ENCODE measurements around the gene IGF2BP2. TPM values are rescaled to one million over a fixed set of nuclear protein-coding genes. Genes with fewer than 3 reads are reported as not detected.

The IGF2BP2 gene
- total and polyA plus RNA-seq, 2 of the 13 experiments (the other 11 are each of a cell fraction or from before 2014, with no cell fraction given) = 6.5 to 46.0 TPM

DNA sequence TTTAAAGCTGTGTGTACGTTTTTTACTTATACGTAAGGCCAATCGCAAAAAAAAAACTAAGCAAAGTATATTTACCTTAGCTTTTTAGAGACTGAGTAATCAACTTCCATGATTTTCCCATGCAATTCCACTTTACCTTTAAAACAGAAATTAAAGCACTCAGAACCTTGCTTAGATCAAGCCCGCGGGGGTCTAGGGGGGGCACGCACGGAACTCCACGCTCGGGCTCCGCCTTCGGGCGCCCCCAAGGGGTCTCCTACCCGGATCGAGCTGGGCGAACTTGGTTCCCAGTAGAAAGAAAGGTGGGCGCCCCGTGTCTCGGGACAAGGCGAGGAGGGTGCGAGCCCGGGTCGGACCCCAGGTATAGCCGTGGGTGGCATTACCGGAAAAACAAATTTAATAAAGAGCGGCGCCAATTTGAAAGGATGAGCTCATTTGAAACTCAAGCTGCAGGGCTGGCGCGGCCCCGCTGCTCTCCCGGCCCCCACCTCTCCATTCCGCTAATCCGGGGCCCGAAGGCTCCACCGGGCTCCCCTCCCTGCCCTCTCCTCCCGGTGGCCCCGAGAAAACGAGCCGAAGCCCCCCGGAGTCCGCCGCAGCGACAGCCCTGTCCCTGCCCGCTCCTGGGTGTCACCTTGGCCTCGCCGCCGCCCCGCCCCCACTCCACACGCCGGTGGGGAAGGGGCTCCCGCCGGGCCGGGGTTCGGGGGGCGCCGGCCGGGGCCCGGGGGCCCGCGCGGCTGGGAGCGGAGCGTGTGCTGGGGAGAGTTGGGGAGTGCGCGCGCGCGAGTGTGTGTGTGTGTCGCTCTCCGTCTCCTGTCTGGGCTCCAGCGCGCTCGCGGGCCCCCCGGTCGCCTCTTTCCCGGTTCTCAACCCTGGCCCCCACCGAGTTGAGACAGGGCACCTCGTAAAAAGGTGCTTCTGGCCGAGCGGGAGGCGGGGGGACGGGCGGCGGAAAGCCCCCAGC lies 1.5 kb downstream of the IGF2BP2 start (continued):
- TF ChIP-seq, protein P1, sequence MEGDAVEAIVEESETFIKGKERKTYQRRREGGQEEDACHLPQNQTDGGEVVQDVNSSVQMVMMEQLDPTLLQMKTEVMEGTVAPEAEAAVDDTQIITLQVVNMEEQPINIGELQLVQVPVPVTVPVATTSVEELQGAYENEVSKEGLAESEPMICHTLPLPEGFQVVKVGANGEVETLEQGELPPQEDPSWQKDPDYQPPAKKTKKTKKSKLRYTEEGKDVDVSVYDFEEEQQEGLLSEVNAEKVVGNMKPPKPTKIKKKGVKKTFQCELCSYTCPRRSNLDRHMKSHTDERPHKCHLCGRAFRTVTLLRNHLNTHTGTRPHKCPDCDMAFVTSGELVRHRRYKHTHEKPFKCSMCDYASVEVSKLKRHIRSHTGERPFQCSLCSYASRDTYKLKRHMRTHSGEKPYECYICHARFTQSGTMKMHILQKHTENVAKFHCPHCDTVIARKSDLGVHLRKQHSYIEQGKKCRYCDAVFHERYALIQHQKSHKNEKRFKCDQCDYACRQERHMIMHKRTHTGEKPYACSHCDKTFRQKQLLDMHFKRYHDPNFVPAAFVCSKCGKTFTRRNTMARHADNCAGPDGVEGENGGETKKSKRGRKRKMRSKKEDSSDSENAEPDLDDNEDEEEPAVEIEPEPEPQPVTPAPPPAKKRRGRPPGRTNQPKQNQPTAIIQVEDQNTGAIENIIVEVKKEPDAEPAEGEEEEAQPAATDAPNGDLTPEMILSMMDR (CRISPR knock-in tag; IDR thresholded peaks at IDR 0.05) = peak; percentile 36
- peak; percentile 76 for TF ChIP-seq RBFOX2 (IDR thresholded peaks at IDR 0.05; ENCODE audit: low read depth, low read length)
- TF ChIP-seq CCDC6 (CRISPR knock-in tag; IDR thresholded peaks at IDR 0.05) = 0 out of 2 replicates have a peak, but pooled peaks have one; percentile 45
- TF ChIP-seq SRSF1 (optimal IDR thresholded peaks at IDR 0.05; ENCODE audit: low read depth, low read length) = peak; percentile 48
- TF ChIP-seq, protein P2, sequence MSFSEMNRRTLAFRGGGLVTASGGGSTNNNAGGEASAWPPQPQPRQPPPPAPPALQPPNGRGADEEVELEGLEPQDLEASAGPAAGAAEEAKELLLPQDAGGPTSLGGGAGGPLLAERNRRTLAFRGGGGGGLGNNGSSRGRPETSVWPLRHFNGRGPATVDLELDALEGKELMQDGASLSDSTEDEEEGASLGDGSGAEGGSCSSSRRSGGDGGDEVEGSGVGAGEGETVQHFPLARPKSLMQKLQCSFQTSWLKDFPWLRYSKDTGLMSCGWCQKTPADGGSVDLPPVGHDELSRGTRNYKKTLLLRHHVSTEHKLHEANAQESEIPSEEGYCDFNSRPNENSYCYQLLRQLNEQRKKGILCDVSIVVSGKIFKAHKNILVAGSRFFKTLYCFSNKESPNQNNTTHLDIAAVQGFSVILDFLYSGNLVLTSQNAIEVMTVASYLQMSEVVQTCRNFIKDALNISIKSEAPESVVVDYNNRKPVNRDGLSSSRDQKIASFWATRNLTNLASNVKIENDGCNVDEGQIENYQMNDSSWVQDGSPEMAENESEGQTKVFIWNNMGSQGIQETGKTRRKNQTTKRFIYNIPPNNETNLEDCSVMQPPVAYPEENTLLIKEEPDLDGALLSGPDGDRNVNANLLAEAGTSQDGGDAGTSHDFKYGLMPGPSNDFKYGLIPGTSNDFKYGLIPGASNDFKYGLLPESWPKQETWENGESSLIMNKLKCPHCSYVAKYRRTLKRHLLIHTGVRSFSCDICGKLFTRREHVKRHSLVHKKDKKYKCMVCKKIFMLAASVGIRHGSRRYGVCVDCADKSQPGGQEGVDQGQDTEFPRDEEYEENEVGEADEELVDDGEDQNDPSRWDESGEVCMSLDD (CRISPR knock-in tag; IDR thresholded peaks at IDR 0.05; ENCODE audit: borderline replicate concordance) = 0 out of 2 replicates have a peak, but pooled peaks have one; percentile 38
- TF ChIP-seq NFIB (CRISPR knock-in tag; IDR thresholded peaks at IDR 0.05; ENCODE audit: borderline replicate concordance) = no peak
- peak; percentile 61 for TF ChIP-seq PHF8 (CRISPR knock-in tag; IDR thresholded peaks at IDR 0.05)
- TF ChIP-seq, protein P3, sequence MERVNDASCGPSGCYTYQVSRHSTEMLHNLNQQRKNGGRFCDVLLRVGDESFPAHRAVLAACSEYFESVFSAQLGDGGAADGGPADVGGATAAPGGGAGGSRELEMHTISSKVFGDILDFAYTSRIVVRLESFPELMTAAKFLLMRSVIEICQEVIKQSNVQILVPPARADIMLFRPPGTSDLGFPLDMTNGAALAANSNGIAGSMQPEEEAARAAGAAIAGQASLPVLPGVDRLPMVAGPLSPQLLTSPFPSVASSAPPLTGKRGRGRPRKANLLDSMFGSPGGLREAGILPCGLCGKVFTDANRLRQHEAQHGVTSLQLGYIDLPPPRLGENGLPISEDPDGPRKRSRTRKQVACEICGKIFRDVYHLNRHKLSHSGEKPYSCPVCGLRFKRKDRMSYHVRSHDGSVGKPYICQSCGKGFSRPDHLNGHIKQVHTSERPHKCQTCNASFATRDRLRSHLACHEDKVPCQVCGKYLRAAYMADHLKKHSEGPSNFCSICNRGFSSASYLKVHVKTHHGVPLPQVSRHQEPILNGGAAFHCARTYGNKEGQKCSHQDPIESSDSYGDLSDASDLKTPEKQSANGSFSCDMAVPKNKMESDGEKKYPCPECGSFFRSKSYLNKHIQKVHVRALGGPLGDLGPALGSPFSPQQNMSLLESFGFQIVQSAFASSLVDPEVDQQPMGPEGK (CRISPR knock-in tag; IDR thresholded peaks at IDR 0.05) = peak; percentile 86
- TF ChIP-seq TOPORS (CRISPR knock-in tag; IDR thresholded peaks at IDR 0.05) = no peak
- TF ChIP-seq, protein P4, sequence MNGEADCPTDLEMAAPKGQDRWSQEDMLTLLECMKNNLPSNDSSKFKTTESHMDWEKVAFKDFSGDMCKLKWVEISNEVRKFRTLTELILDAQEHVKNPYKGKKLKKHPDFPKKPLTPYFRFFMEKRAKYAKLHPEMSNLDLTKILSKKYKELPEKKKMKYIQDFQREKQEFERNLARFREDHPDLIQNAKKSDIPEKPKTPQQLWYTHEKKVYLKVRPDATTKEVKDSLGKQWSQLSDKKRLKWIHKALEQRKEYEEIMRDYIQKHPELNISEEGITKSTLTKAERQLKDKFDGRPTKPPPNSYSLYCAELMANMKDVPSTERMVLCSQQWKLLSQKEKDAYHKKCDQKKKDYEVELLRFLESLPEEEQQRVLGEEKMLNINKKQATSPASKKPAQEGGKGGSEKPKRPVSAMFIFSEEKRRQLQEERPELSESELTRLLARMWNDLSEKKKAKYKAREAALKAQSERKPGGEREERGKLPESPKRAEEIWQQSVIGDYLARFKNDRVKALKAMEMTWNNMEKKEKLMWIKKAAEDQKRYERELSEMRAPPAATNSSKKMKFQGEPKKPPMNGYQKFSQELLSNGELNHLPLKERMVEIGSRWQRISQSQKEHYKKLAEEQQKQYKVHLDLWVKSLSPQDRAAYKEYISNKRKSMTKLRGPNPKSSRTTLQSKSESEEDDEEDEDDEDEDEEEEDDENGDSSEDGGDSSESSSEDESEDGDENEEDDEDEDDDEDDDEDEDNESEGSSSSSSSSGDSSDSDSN (CRISPR knock-in tag; IDR thresholded peaks at IDR 0.05) = 0 out of 2 replicates have a peak, but pooled peaks have one; percentile 40
- TF ChIP-seq ZNF782 (CRISPR knock-in tag; IDR thresholded peaks at IDR 0.05; ENCODE audit: borderline replicate concordance) = no peak
- no peak for TF ChIP-seq RFX5 (IDR thresholded peaks at IDR 0.05; ENCODE audit: low read depth, low read length)
- TF ChIP-seq, protein P5, sequence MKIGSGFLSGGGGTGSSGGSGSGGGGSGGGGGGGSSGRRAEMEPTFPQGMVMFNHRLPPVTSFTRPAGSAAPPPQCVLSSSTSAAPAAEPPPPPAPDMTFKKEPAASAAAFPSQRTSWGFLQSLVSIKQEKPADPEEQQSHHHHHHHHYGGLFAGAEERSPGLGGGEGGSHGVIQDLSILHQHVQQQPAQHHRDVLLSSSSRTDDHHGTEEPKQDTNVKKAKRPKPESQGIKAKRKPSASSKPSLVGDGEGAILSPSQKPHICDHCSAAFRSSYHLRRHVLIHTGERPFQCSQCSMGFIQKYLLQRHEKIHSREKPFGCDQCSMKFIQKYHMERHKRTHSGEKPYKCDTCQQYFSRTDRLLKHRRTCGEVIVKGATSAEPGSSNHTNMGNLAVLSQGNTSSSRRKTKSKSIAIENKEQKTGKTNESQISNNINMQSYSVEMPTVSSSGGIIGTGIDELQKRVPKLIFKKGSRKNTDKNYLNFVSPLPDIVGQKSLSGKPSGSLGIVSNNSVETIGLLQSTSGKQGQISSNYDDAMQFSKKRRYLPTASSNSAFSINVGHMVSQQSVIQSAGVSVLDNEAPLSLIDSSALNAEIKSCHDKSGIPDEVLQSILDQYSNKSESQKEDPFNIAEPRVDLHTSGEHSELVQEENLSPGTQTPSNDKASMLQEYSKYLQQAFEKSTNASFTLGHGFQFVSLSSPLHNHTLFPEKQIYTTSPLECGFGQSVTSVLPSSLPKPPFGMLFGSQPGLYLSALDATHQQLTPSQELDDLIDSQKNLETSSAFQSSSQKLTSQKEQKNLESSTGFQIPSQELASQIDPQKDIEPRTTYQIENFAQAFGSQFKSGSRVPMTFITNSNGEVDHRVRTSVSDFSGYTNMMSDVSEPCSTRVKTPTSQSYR (CRISPR knock-in tag; IDR thresholded peaks at IDR 0.05; ENCODE audit: borderline replicate concordance) = peak; percentile 50; the same call in 1 of the 2 replicates
- 0 out of 2 replicates have a peak, but pooled peaks have one; percentile 15 for TF ChIP-seq STAG1 (CRISPR knock-in tag; IDR thresholded peaks at IDR 0.05)
- peak; percentile 44 for TF ChIP-seq MED1 (CRISPR knock-in tag; IDR thresholded peaks at IDR 0.05)
